Suprapubic skin (tissue), 4 donors: ENCODE measurements around the gene COQ9. TPM values are rescaled to one million over a fixed set of nuclear protein-coding genes. Genes with fewer than 3 reads are reported as not detected.

ENCODE experiments used
- DNase-seq, 2 donors: peaks; one replicate each; pipeline ENCODE4 v3.0.0-alpha.2; 2019; ENCODE audit warnings: low spot score in 2 of 2
- H3K27ac ChIP-seq: fragments of 200-600 bp; sonication (generic); one replicate; pipeline ENCODE4 v1.5.1; 2019
- H3K27me3 ChIP-seq: fragments of 200-600 bp; sonication (generic); one replicate; pipeline ENCODE4 v1.5.1; 2019
- H3K36me3 ChIP-seq: fragments of 200-600 bp; sonication (generic); one replicate; pipeline ENCODE4 v1.5.1; 2019
- H3K4me1 ChIP-seq: fragments of 200-600 bp; sonication (generic); one replicate; pipeline ENCODE4 v1.5.1; 2019
- H3K4me3 ChIP-seq: fragments of 200-600 bp; sonication (generic); one replicate; pipeline ENCODE4 v1.5.1; 2019; ENCODE audit warnings: mild to moderate bottlenecking
- H3K9me3 ChIP-seq: fragments of 200-600 bp; sonication (generic); one replicate; pipeline ENCODE4 v1.5.1; 2019
- EP300 ChIP-seq: sonication (generic); formaldehyde crosslinking; IDR thresholded peaks from one replicate; pipeline ENCODE4 v1.6.1; 2017; ENCODE audit warnings: antibody characterized with exemption
- POLR2A ChIP-seq, 2 donors: fragments of 450-650 bp; IDR thresholded peaks; one replicate each; pipeline ENCODE4 v1.6.1; 2017; ENCODE audit warnings: antibody characterized with exemption in 2 of 2, mild to moderate bottlenecking in 2 of 2, moderate library complexity in 2 of 2
- POLR2AphosphoS5 ChIP-seq, 3 donors: sonication (generic); formaldehyde crosslinking; IDR thresholded peaks; one replicate each; pipeline ENCODE4 v1.6.1; 2017; ENCODE audit warnings: antibody characterized with exemption in 3 of 3
- WGBS: methylation state at CpG from one replicate; pipeline ENCODE4 v1.1.5; 2018; 5-methylcytosine and 5-hydroxymethylcytosine counted together
- total RNA-seq, 4 donors: library from RNA; depleted of rRNA; stranded (reverse); fragments of >200 nt; gene quantifications; one replicate each; pipeline ENCODE4 v1.1.0, GENCODE V29; 2016
- TF ChIP-seq, protein P1 (sequence below), 2 donors: fragments of 200-600 bp in 1 of 2; fragments of 450-650 bp in 1 of 2; sonication (generic) in 1 of 2; IDR thresholded peaks; one replicate each; pipeline ENCODE4 v1.5.1; 2016 to 2019; ENCODE audit warnings: antibody characterized with exemption in 2 of 2, mild to moderate bottlenecking in 1 of 2, moderate library complexity in 1 of 2

COQ9 gene
- total RNA-seq, 4 donors from 2014 or later: 45.7 to 60.1 (median 48.8) TPM

- WGBS: 79% methylated on average over 2 of the region's 2 CpGs
- Histone ChIP-seq H3K27ac (no peak overlapping the region), H3K4me3 (no peak overlapping the region), H3K4me1 (peaks cover 30% of the 10 kb centered on the region), H3K27me3 (no peaks in the 10 kb centered on the region), H3K9me3 (no peaks in the 10 kb centered on the region), H3K36me3 (no peaks in the 10 kb centered on the region)
- DNase-seq: no peak
- TF ChIP-seq EP300 (no peak), POLR2AphosphoS5 (IDR thresholded peaks at IDR 0.05) (no peak), POLR2A (IDR thresholded peaks at IDR 0.05) (no peak)
- TF ChIP-seq, protein P1, sequence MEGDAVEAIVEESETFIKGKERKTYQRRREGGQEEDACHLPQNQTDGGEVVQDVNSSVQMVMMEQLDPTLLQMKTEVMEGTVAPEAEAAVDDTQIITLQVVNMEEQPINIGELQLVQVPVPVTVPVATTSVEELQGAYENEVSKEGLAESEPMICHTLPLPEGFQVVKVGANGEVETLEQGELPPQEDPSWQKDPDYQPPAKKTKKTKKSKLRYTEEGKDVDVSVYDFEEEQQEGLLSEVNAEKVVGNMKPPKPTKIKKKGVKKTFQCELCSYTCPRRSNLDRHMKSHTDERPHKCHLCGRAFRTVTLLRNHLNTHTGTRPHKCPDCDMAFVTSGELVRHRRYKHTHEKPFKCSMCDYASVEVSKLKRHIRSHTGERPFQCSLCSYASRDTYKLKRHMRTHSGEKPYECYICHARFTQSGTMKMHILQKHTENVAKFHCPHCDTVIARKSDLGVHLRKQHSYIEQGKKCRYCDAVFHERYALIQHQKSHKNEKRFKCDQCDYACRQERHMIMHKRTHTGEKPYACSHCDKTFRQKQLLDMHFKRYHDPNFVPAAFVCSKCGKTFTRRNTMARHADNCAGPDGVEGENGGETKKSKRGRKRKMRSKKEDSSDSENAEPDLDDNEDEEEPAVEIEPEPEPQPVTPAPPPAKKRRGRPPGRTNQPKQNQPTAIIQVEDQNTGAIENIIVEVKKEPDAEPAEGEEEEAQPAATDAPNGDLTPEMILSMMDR (IDR thresholded peaks at IDR 0.05): no peak
Observed at GRCh38 chr16:57406881-57407280, 40.4 kb upstream of the COQ9 start.

- 93% methylated on average over 5 of the region's 5 CpGs for WGBS
- Histone ChIP-seq H3K36me3 (no peaks in the 10 kb centered on the region), H3K27ac (no peak overlapping the region), H3K27me3 (no peaks in the 10 kb centered on the region), H3K4me3 (no peak overlapping the region), H3K9me3 (no peaks in the 10 kb centered on the region), H3K4me1 (peaks cover 30% of the 10 kb centered on the region)
- no peak for DNase-seq
- TF ChIP-seq POLR2A (IDR thresholded peaks at IDR 0.05) (no peak), POLR2AphosphoS5 (IDR thresholded peaks at IDR 0.05) (no peak), EP300 (no peak)
- TF ChIP-seq, protein P1 (IDR thresholded peaks at IDR 0.05): no peak
Observed at GRCh38 chr16:57407521-57408353, 39.5 kb upstream of the COQ9 start.

- WGBS: 65% methylated on average over 5 of the region's 5 CpGs
- Histone ChIP-seq H3K4me1 (peaks cover 30% of the 10 kb centered on the region), H3K9me3 (no peaks in the 10 kb centered on the region), H3K4me3 (no peak overlapping the region), H3K27ac (no peak overlapping the region), H3K27me3 (no peaks in the 10 kb centered on the region), H3K36me3 (no peaks in the 10 kb centered on the region)
- TF ChIP-seq POLR2AphosphoS5 (IDR thresholded peaks at IDR 0.05): no peak
- no peak for TF ChIP-seq POLR2A (IDR thresholded peaks at IDR 0.05)
- no peak for TF ChIP-seq EP300
- TF ChIP-seq, protein P1 (IDR thresholded peaks at IDR 0.05): no peak
- no peak for DNase-seq
Observed at GRCh38 chr16:57409065-57409464, 38.2 kb upstream of the COQ9 start.

DNA sequence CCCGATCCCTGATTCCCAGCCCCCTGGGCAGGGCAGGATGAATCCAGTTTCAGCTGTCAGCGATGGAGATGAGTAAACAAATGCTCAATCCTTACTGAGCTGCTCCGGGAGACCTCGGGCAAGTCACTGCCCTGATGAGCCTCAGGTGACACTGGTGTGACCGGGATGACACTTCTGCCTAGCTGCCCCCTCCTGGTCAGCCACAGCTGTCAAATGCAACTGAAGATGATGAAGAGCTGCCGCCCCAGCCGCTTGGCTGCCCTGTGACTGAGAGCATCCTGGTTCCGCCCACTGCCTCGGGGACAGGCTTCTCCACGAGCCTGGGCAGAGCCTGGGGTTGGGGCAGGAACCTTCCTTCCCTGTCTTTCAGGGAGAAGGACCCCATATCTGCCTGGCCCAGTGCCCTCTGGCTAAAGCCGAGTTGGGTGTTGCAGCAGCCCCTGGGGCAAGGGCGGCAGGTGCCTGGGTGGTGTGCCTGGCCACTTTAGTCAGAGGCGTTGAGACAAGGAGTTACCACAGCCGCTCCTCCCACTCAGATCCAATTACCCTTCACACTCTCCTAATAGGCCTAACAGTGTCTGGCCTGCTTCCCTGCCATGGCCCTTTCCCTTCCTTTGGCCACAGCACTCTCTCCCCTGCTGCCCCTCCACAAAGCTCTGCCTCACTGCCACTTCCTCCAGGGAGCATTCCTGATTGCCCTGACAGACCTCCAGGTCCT lies 37.2 kb upstream of the COQ9 start:
- H3K4me3 ChIP-seq: no peak overlapping the region
- TF ChIP-seq, protein P1 (IDR thresholded peaks at IDR 0.05): no peak
- TF ChIP-seq POLR2A (IDR thresholded peaks at IDR 0.05): no peak
- TF ChIP-seq POLR2AphosphoS5 (IDR thresholded peaks at IDR 0.05): no peak
- TF ChIP-seq EP300: no peak
- no peaks in the 10 kb centered on the region for H3K36me3 ChIP-seq
- H3K27ac ChIP-seq: no peak overlapping the region
- peaks cover 30% of the 10 kb centered on the region for H3K4me1 ChIP-seq
- no peaks in the 10 kb centered on the region for H3K27me3 ChIP-seq
- DNase-seq: no peak
- 41% methylated on average over 14 of the region's 14 CpGs for WGBS
- no peaks in the 10 kb centered on the region for H3K9me3 ChIP-seq

DNA sequence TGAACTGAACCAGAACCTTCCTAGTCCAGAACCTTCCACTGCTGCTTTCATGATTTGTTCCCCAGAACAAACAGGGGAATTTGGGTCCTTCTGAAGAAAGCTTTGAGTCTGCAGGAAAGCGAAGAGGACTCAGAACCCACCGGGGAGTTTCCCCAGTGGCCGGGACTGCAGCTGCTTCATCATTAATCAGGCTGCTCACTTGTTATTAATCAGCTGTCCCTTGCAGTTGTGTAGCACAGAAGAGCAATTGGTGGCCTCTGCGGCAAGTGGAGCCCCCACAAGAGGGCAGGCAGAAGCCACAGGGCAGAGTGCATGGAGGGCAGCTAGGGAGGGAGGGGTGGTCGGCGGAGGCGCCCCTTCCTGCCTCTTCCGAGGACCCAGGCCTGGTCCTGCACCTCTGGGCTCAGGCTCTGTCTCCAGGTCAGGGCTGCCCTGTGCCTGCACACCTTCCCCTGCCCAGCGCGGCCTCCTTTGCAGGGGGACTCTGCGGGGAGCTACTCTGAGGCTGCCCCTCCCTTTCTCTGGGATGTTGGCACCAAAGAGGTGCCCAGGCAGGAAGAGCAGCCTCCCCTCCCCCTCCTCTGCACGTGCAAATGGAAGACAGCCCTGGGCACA lies 35.8 kb upstream of the COQ9 start:
- Histone ChIP-seq H3K9me3 (no peaks in the 10 kb centered on the region), H3K27me3 (no peaks in the 10 kb centered on the region), H3K4me1 (peaks cover 33% of the 10 kb centered on the region), H3K27ac (no peak overlapping the region), H3K4me3 (no peak overlapping the region), H3K36me3 (no peaks in the 10 kb centered on the region)
- DNase-seq: no peak
- WGBS: 50% methylated on average over 6 of the region's 12 CpGs
- no peak for TF ChIP-seq POLR2AphosphoS5 (IDR thresholded peaks at IDR 0.05)
- no peak for TF ChIP-seq EP300
- no peak for TF ChIP-seq POLR2A (IDR thresholded peaks at IDR 0.05)
- TF ChIP-seq, protein P1 (IDR thresholded peaks at IDR 0.05): no peak
